GM18517 (cell line): ENCODE measurements around the gene MSN.

Source experiments
- ATAC-seq: cut with Tn5 transposase; IDR thresholded peaks from one replicate; pipeline ENCODE4 v1.9.1; 2021; ENCODE audit warnings: mild to moderate bottlenecking, moderate library complexity; ENCODE audit not compliant: unreplicated experiment

The MSN gene

DNA sequence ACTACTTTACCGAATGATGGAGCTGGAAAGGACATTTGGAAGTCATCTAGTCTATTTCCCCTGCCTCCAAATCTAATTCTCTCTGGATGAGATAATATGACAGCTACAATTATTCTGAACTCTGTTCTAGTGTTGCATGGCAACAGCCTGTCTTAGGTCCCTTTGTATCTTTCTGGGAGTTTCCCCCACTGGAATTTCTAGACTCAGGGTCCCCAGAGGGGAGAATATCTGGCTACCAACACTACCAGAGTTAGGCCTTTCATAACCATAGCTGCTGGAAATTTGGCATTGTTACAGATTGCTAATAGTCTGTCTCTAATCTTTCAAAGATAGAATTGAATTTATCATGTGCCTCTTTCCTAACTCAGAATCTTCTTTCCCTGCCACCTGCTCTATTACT is 4.5 kb downstream of the MSN start:
- no peak for ATAC-seq

DNA sequence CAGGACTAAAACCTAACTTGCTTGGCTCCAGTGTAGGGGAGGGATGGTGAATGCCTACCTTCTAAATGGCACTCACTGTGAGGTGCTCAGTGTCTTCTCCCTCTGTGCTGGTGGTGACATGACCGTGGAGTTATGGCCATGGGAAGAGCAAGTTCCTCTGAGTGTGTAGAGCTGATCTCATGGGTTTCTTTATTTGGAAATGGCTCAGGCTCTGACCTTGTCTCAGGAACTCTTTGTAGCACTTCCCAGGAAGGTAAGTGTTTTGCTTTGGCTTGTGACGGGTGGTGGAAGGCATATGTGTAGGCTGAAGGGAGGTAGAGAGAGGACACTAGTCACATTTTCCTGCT is 6.4 kb downstream of the MSN start:
- no peak for ATAC-seq

DNA sequence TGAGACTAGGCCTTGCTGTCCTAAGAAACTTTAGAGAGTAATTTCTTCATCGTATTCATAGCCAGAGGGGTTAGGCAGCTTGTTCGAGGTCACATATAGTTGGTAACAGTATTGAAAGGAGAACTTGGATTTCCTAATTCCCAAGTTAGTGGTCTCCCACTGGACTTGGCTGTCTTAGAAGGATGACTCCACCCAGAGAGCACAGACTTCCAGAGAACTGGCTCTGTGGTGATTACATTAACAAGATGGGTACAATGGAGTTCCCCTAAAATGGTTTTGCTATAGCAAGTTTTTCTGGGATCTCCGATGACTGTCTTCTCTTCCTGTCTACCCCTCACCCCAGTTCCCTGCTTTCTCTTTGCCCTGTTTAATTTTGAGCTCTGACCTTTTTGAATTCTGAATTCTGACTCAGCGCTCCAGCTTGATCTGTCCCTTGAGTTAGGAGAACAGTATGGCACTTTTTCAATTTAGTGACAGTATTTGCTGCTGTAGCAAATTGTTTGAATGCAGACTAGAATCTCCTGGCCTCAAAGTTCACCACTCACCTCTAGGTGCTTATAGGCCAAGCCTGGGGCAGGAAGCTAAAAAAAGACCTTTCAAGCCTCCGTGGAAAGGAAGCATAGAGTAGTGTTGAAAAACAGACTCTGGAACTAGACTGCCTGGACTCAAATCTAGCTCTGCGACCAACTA is 6.9 kb downstream of the MSN start:
- ATAC-seq: no peak

DNA sequence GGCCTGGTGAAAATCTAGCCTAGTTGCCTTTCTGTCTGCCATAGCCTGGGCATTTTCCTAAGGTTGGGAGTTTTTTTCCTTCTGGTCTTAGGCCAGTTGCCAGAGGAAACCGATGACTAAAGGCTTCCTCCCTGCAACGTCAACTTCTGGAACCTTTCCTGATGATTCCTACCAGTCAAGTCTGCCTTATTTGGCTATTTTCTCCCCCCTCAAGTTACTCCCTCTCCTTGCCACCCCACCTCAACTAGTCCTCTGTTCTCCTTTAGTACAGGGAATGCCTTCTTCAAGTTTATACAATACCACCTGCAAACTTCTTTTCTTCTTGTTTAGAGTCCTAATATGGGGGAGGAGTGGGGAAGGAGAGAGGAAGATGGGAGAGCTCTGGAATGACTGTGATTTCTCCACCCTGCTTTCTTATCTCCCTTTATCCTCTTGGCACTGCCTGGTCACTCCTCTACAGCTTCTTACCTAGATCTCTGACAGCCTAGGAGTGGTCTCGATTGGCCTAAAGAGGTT is 10.6 kb downstream of the MSN start:
- ATAC-seq: no peak

DNA sequence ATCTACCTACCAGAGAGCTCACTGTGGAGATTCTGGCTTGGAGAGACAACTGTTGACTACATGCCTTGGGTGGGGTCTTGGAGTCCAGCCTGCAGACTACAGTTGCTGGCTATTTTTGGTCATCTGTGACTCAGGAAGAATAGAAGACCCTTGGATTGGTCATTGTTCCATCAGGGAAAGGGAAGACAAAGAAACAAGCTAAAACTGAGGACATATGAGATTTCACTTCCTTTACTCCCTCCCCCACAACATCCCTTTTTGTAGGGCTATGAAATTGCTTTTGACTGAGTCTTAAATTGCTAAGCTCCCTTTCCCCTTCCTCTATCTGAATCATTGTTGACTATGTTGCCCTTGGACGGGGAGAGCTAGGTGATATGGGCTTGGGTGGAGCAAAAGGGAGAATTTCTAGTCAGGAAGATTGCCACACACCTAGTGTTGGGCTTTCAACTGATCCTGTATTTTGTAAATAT is 11.7 kb downstream of the MSN start:
- ATAC-seq: no peak

DNA sequence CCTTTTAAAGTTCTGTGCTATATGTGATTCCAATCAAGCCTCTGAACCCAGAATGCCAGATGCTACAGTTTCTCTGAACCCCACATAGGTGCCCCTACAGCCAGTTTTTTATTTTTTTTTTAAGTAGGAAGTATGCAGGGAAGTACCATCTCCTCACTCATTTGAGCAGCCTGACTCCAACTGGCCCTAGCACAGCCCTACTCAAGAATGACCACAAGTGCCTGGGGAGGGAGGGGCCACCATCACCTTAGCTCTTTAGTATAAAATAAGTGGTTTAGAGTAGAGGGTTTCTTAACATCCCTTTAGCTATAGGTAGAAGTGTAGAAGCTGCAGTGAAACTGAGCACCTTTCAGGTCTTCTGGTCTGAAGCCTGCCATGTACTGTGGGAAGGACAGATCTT is 14.4 kb downstream of the MSN start:
- ATAC-seq: no peak

DNA sequence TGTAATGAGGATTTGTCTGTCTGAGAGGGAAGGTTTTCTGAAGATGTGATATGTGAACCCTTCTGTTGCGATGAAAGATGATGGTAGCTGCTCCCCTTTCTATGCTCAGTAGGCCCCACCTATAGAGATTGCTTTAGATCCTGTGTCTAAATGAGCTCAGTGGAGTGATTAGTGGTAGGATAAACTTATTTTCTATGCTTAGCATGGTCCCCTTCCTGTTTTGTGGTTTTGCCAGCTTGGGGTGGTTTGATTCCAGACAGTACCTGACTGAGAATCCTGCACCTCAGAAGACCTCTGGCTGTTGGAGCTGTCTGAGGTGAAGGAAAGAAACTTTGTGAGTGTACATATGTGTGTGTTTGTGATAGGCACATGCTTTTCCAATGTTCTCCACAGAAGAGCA is 17.7 kb downstream of the MSN start:
- no peak for ATAC-seq

DNA sequence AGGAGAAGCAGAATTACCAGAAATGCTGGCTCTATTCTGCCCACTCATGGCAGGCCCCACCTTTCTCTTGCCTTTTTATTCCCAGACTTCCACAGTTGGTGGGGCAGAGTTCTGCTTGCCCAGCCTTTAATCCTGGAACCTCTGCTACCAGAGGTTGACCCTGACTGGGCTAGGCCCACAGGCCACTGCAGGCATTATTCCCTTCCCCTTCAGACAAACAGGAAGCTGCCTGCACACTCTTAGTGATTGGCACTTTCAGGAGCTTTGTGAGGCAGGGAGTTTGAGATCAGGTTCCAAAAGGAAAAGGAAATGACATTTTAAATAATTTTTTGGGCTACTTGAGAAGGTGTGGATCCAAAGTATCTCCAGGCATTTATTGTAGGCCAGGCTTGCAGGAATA is 18.8 kb downstream of the MSN start:
- no peak for ATAC-seq

DNA sequence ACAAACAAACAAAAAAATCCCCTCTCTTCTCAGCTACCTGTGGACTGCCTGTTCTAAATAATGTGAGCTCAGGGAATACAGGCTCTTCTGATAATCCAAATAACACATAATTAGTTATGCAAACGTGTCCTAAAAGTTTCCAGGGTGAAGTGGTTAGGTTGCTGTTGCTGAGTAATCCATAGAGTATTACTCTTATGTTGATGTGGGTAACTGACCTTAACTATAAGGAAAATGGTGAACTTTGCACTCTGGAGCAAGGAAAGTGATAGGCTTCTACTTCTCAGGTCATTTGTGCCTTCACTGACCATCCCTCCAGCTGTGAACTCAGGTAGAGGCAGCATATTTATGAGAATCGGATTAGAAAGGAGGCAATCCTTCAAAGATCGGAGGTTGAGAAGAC is 19.9 kb downstream of the MSN start:
- ATAC-seq: no peak

DNA sequence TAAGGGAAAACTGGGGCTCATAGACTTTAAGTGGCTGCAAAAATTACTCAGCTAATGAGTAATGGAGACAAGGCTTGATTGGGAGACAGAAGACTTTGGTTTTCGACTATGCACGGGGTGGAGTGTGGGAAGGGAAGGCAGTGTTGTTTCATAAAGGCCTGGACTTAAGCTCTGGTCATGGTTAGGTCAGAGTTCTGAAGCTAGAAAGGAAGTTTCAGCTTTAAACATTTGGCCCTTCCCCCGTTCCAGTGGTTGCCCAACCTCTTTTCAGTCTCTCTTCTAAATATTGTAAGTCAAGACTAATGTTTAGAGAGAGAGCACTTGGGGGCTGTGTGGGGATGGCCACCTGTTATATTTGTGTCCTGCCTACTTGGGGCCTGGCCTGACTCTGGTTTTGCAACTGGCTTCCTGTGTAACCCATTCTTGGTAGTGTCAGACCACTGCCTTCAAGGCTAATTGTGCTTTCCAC is 21.0 kb downstream of the MSN start:
- peak; percentile 93 for ATAC-seq

DNA sequence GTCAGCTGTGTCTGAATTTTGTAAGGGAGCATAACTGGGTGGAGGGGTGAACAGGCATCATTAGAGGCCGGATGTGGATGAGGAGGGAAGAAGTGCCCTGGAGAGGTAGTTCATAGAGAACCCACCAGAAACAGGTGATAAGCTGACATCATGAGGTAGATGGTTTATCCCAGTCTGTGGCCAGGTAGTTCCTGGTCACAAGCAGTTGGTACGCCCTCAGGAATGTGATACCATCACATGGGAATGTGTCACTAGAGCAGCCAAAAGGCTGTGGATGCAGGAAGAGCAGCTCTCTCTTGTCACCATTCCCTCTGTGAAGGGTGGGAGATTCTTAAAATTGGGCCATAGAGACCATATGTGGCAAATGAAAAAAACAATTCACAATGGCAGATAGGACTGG is 21.9 kb downstream of the MSN start:
- ATAC-seq: no peak

DNA sequence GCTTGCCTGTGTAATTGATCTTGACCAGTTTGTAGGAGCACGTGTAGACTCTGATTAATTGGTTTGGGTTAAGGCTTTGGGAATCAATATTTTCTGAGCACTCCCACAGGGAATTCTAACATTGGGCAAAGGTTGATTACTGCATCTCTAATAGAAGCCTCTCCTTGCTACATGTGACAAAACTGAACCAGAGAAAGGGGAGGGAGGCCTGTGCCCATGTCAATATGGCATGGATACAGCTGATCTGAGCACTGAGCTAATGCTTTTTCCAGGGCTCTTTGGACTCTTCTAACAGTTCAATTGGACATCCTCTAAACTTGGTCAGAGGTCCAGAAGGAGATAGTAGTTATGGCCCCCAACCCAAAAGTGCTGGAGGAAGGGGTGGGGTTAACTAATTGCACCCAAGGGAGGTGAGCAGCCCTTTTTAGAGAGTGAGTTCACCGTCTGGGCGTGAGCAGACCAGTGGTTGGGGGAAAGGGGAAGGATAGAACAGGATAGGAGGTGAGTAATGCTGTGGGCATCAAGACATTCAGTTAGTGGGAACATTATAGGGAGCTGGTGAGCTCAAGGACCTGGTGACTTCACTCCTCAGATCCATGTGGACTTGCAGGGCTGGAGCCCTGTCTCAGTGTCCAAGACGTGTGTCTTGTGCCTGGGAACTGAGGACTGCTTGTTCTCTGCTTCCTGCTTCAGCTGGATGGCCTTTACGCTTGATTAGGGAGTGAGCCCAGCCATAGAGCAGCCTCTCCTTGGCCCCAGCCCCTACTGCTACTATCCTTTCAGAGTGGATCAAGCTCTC is 22.8 kb downstream of the MSN start:
- no peak for ATAC-seq

DNA sequence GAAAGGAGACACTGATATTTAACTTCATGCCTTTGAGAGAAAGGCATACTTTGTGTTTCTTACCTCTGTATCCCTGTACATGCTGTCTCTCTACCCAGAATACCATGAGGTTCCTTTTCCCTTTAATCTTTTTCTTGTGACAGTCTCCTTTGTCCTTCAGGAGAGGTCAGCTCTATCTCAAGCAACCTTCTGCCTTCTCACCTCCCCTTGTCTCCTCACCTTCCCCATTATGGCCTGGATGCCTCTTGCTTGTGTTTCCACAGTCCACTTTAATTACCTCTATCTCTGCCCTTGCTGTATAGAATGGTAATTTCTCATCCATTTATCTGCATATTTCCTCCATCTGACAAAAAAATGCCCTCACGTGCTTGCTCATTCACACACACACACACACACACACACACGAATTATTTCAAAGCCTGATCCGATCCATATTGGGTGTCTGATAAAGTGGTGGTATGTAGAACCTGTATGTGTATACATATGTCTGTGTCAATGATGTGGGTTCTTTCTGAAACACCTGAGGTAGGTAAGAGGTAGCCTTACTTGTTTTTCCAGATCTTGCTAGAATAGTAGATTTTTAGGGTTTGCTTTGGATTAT is 28.5 kb downstream of the MSN start:
- no peak for ATAC-seq

DNA sequence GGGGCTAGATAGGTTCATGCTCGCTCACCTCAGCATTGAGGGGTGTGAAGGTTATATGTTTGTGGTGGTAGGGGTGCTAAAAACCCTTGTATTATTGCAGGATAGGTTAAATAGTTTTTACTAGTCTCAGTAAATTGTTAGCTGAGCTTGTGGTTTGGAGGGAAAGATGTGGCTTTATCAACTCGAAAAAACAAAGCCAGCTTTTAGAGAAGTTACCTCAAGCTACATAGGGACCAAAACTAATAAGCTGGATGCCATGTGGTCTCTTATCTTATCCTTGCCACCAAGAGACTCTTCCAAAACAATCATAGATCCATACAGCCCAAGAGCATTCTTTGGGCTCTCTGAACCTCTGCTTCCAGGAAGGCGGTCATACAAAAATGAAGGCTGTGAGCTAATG is 29.2 kb downstream of the MSN start:
- no peak for ATAC-seq

DNA sequence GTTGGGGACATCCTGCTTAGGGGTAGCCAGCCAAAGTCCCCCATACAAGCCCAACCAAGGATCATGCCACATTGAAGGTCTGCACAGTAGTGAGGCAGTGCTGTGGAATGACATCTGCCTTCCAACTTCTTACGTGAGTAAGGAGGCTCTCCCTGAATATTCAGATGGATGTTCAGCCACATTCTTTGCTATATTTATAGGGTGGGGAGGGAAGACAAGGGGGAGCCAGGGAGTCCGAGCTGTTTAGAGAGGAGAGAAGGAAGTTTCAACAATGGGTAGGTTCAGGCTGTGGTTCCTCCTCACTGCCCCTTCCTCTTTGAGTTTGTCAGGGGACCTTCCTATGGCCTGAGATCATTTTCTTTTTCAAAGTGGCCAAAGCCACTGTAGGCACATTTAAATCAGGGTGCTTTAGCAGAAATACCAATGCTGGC is 29.8 kb downstream of the MSN start:
- no peak for ATAC-seq

DNA sequence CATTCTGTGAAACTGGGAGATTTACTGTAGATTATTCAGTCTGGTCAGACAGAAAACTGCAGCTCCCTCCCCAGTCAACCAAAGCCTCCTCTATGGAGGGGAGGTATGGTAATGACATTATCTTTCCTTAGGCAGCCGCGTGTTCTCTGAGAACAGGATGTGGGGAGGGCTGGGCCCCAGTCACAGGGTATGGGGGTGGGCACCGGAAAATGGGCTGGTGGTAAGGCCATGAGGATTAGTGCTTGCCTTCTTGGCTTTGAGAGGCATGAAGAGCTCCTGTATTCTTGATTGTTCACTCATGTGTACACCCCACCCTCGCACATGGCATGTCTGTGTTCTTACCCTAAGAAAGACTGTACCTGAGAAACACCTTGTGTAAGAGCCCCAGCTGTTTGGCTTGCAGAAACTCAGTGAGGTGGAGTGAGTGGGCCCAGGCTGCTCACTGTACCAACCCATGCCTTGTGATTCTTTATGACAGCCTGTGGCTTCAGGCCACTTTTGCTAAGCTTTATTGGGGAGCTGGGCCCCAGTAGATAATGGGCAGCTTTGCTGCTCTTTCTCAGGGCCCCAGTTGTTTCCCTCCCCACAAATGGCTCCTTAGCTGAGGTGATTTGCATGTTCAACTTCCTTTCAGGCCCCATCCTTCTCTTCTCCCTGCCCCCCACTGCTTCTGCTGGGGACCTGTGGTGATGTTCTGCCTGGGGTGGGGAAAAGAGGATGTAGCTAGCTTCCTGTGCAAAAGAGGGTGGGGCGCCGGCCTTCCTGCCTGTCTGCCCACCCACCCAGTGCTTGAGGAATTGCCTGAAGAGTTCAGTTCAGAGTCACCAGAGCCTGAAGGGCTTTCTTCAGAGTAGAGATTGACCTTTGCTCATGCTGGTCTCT is 30.7 kb downstream of the MSN start:
- ATAC-seq: peak; percentile 68

DNA sequence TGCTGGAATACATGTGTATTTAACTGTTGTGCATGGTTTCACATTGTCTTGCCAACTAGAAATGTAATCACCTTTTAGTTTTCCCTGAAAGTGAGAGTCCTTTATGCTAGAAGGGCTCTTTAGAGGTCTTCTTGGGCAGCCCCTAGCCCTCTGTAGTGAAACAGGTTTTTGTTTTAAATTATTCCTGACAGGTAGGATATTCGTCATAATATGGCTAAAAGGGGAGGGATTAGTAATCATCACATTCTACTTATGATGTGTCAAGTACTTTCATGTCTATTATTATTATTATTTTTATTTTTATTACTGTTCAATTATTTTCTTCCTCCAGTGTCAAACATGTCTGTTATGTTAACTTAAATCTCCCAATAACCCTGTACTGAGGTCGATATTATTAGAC is 35.5 kb downstream of the MSN start:
- no peak for ATAC-seq

DNA sequence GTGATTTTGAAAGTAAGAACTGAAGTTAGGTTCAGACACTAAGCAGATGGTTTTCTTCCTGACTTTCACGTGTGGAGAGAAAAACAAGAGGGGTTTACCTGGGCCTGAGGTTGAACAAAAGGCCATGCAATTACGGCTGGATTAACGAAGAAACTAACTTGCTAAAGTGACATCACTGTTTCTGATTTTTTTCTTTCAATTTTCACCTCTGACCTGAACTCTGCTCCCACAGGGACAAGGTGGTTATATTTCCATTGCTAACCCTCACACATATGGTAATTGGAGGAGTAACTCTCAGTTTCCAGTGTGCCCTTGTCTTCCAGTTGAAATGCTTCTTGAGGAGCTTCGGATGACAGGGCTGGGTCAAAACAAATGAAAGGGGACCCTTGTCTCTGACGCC is 38.0 kb downstream of the MSN start:
- no peak for ATAC-seq

DNA sequence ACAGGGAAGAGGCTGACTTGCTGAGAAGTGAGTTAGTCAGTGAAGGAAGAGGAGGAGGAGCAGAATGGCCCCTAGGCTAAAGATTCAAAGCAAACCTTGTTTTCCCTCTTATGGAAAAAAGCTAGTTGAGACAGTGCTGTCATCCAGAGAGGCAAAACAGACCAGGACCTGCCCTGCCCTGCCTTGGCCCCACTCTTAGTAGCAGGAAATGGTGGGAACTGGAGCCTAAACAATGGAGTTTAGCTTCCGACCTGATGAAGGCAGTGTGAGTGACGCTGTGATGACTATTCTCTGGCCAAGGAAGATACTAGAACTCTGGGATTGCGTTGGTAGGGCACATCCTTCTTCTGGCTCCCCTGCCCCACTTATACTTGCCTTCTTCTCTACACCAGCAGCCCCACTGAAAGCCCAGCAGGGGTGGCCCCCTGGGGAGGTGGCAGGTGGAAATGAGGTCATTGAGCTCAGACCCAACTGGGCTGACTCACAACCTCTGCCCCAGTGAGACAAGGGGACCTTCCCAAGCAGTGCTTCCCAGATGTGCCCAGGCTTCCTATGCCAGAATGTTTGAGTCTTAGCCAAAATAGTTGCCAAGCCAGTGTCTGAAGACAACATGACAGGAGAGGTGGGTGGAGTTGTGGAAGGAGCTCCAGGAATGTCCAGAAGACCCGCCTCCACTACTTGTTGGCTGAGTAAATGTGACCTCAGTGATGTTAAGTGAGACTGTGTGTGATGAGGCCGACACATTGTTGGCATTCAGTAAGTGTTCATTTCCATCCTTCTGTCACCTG is 38.8 kb downstream of the MSN start:
- ATAC-seq: no peak

DNA sequence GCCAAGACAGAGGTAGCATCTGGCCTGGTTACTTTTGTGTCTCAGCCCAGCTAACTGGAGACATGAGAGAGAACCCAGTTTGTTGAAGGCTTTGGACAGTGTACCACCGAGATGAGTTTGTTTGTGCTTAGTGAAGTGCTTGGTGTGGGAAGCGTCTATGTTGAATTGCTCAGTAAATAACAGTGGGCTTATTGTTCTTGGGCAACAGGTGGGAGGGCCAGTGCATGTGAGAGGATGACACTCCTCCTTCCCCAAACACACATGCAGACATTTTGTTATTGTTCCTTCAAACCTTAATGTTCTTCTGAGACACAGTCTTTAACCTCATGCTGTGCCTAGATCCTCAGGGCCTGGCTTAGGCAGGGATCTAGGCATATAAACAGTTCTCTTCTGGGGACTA is 39.7 kb downstream of the MSN start:
- ATAC-seq: no peak
